HCT116 (cell line): ENCODE data around the gene SLC25A21. TPM values are rescaled to one million over a fixed set of nuclear protein-coding genes. Genes with fewer than 3 reads are reported as not detected.

Experiments used
- ATAC-seq: fragments of 200-7000 bp; cut with Tn5 transposase; 2 replicates; pipeline ENCODE4 v1.9.1; 2020; ENCODE audit warnings: mild to moderate bottlenecking, moderate library complexity
- BruUV-seq: library from RNA; stranded (reverse); fragments of 400-500 nt; replicated peaks from 2 replicates; lab custom pipeline; 2021; lab: Mats Ljungman, UMichigan
- CTCF ChIA-PET: fragments of 300-600 bp; sonication (Branson Sonifier 250); formaldehyde crosslinking; loops from one replicate; lab custom pipeline; 2021; ENCODE audit warnings: antibody characterized with exemption; lab: Charles Lee
- POLR2A ChIA-PET: fragments of 300-600, 350-600 bp; sonication (Branson Sonifier 250); formaldehyde crosslinking; loops from one replicate; lab custom pipeline; 2021; ENCODE audit warnings: antibody characterized with exemption; lab: Charles Lee
- RAD21 ChIA-PET, 2 experiments: fragments of 300-600 bp; sonication (Branson Sonifier 250); formaldehyde crosslinking; loops; one replicate each; lab custom pipeline; 2023; ENCODE audit warnings: low total read pairs in 2 of 2; ENCODE audit not compliant: uncharacterized antibody in 2 of 2, unreplicated experiment in 2 of 2, low non-redundant PET in 1 of 2; lab: Charles Lee
- DNase-seq: peaks from one replicate; pipeline ENCODE4 v3.0.0-alpha.2; 2010; ENCODE audit warnings: low read depth, low spot score
- H2AFZ ChIP-seq: fragments of 200-600 bp; shearing (Covaris generic), sonication (generic); 2 replicates; pipeline ENCODE4 v1.6.1; 2017; ENCODE audit warnings: low read depth, mixed run types, mixed read lengths, antibody characterized with exemption, low read length; ENCODE audit not compliant: poor library complexity, severe bottlenecking
- H3K27ac ChIP-seq: 2 replicates; pipeline ENCODE4 v1.5.1; 2012; ENCODE audit warnings: low read depth, low read length
- H3K27me3 ChIP-seq: fragments of 200-600 bp; sonication (generic); 2 replicates; pipeline ENCODE4 v1.6.1; 2016; ENCODE audit warnings: mixed run types, low read length, mixed read lengths; ENCODE audit not compliant: insufficient read depth
- H3K36me3 ChIP-seq, 2 experiments: fragments of 200-500 bp in 1 of 2; fragments of 200-600 bp in 1 of 2; sonication (Bioruptor generic) in 1 of 2; sonication (generic) in 1 of 2; 2 replicates each; pipeline versions ENCODE4 v1.5.1 to v1.6.1; 2014 to 2016; ENCODE audit warnings: low read length in 2 of 2, inconsistent platforms in 1 of 2, mixed read lengths in 1 of 2, mixed run types in 1 of 2; ENCODE audit not compliant: insufficient read depth in 2 of 2, control insufficient read depth in 1 of 2
- H3K4me1 ChIP-seq, 2 experiments: fragments of 200-600 bp in 1 of 2; sonication (generic) in 1 of 2; 2 replicates each; pipeline versions ENCODE4 v1.5.1 to v1.6.1; 2012 to 2017; ENCODE audit warnings: low read length in 2 of 2, inconsistent platforms in 1 of 2, mild to moderate bottlenecking in 1 of 2, mixed read lengths in 1 of 2, mixed run types in 1 of 2, moderate library complexity in 1 of 2; ENCODE audit not compliant: insufficient read depth in 2 of 2, control insufficient read depth in 1 of 2
- H3K4me2 ChIP-seq: fragments of 200-600 bp; sonication (generic); 2 replicates; pipeline ENCODE4 v1.6.1; 2017; ENCODE audit warnings: mixed run types, low read length, mixed read lengths
- H3K4me3 ChIP-seq, 2 experiments: fragments of 200-600 bp in 1 of 2; sonication (generic) in 1 of 2; replicated peaks in 1 of 2; 2 replicates each; pipeline ENCODE4 v1.5.1; 2011 to 2016; ENCODE audit warnings: low read length in 2 of 2, control low read depth in 1 of 2, low read depth in 1 of 2, mild to moderate bottlenecking in 1 of 2, mixed read lengths in 1 of 2, mixed run types in 1 of 2
- H3K79me2 ChIP-seq: fragments of 200-600 bp; sonication (generic); 2 replicates; pipeline ENCODE4 v1.6.1; 2017; ENCODE audit warnings: mild to moderate bottlenecking, mixed run types, low read length, moderate library complexity, mixed read lengths; ENCODE audit not compliant: insufficient read depth
- H3K9ac ChIP-seq: fragments of 200-600 bp; sonication (generic); 2 replicates; pipeline ENCODE4 v1.6.1; 2016; ENCODE audit warnings: low read length, mixed read lengths
- H3K9me2 ChIP-seq: fragments of 200-600 bp; sonication (generic), shearing (Covaris generic); 2 replicates; pipeline ENCODE4 v1.6.1; 2017; ENCODE audit warnings: mixed run types, mild to moderate bottlenecking, moderate library complexity; ENCODE audit not compliant: insufficient read depth
- H3K9me3 ChIP-seq, 2 experiments: fragments of 200-500 bp in 1 of 2; fragments of 200-600 bp in 1 of 2; sonication (Bioruptor generic) in 1 of 2; sonication (generic) in 1 of 2; 2 replicates each; pipeline ENCODE4 v1.6.1; 2014 to 2017; ENCODE audit warnings: low read length in 2 of 2, mixed read lengths in 2 of 2, inconsistent platforms in 1 of 2, low read depth in 1 of 2, mild to moderate bottlenecking in 1 of 2, mixed run types in 1 of 2, moderate library complexity in 1 of 2; ENCODE audit not compliant: control insufficient read depth in 1 of 2, insufficient read depth in 1 of 2
- H4K20me1 ChIP-seq: fragments of 200-600 bp; sonication (generic), shearing (Covaris generic); 2 replicates; pipeline ENCODE4 v1.6.1; 2017; ENCODE audit warnings: mixed run types, mild to moderate bottlenecking, moderate library complexity; ENCODE audit not compliant: insufficient read depth
- CBX3 ChIP-seq: IDR thresholded peaks from 2 replicates; pipeline ENCODE4 v1.6.1; 2012; ENCODE audit warnings: low read depth
- CEBPB ChIP-seq: IDR thresholded peaks from 2 replicates; pipeline ENCODE4 v1.6.1; 2012; ENCODE audit warnings: low read depth
- EGR1 ChIP-seq: IDR thresholded peaks from 2 replicates; pipeline ENCODE4 v1.6.1; 2012; ENCODE audit warnings: low read depth
- ELF1 ChIP-seq: IDR thresholded peaks from 2 replicates; pipeline ENCODE4 v1.6.1; 2012; ENCODE audit warnings: low read depth, borderline replicate concordance
- EZH2 ChIP-seq: fragments of 200-600 bp; sonication (generic); IDR thresholded peaks from 2 replicates; pipeline ENCODE4 v1.6.1; 2017; ENCODE audit warnings: antibody characterized with exemption, mixed run types
- EZH2phosphoT487 ChIP-seq: fragments of 200-600 bp; IDR thresholded peaks from 2 replicates; pipeline ENCODE4 v1.6.1; 2018; ENCODE audit warnings: antibody characterized with exemption, borderline replicate concordance
- FOSL1 ChIP-seq: IDR thresholded peaks from 2 replicates; pipeline ENCODE4 v1.6.1; 2012; ENCODE audit warnings: low read depth
- JUND ChIP-seq: IDR thresholded peaks from 2 replicates; pipeline ENCODE4 v1.6.1; 2012
- POLR2A ChIP-seq: IDR thresholded peaks from 2 replicates; pipeline ENCODE4 v1.7.0; 2011; ENCODE audit warnings: borderline replicate concordance; ENCODE audit not compliant: insufficient read depth, insufficient read length; ENCODE audit errors: extremely low read depth
- POLR2AphosphoS5 ChIP-seq: IDR thresholded peaks from 2 replicates; pipeline ENCODE4 v1.6.1; 2011; ENCODE audit warnings: mild to moderate bottlenecking, low read depth, low read length, moderate library complexity
- RAD21 ChIP-seq: IDR thresholded peaks from 2 replicates; pipeline ENCODE4 v1.6.1; 2012; ENCODE audit warnings: low read depth, mild to moderate bottlenecking
- SIN3A ChIP-seq: IDR thresholded peaks from 2 replicates; pipeline ENCODE4 v1.6.1; 2012; ENCODE audit warnings: low read depth
- SP1 ChIP-seq: IDR thresholded peaks from 2 replicates; pipeline ENCODE4 v1.6.1; 2012; ENCODE audit warnings: low read depth
- SRF ChIP-seq: IDR thresholded peaks from 2 replicates; pipeline ENCODE4 v1.6.1; 2012; ENCODE audit warnings: low read depth
- YY1 ChIP-seq: IDR thresholded peaks from 2 replicates; pipeline ENCODE4 v1.6.1; 2011; ENCODE audit warnings: low read length, low read depth, moderate library complexity, mild to moderate bottlenecking; ENCODE audit not compliant: insufficient replicate concordance; ENCODE audit errors: extremely low read depth
- ZFX ChIP-seq: fragments of 450-650 bp; IDR thresholded peaks from 2 replicates; pipeline ENCODE4 v1.6.1; 2017
- intact Hi-C: fragments of 100-400 bp; cut with micrococcal nuclease; formaldehyde crosslinking; loops from 2 replicates; pipeline ENCODE4 v1.10.0; 2022
- total RNA-seq: library from RNA; stranded (reverse); gene quantifications from one replicate; pipeline ENCODE4 v1.2.1, GENCODE V29; 2021; ENCODE audit not compliant: unreplicated experiment
- TF ChIP-seq, protein P1 (sequence below), 3 experiments: fragments of 200-600 bp in 1 of 3; sonication (generic) in 1 of 3; IDR thresholded peaks in 2 of 3; conservative IDR thresholded peaks in 1 of 3; 2 replicates each; pipeline ENCODE4 v1.5.1; 2012 to 2017; ENCODE audit warnings: low read depth in 2 of 3, low read length in 2 of 3, antibody characterized with exemption in 1 of 3, borderline replicate concordance in 1 of 3, control low read depth in 1 of 3, mild to moderate bottlenecking in 1 of 3, mixed read lengths in 1 of 3, mixed run types in 1 of 3, moderate library complexity in 1 of 3; ENCODE audit not compliant: insufficient read depth in 1 of 3
- TF ChIP-seq, protein P2 (sequence below): IDR thresholded peaks from 2 replicates; pipeline ENCODE4 v1.6.1; 2012
- TF ChIP-seq, protein P3 (sequence below): IDR thresholded peaks from 2 replicates; pipeline ENCODE4 v1.6.1; 2012; ENCODE audit warnings: low read depth
- TF ChIP-seq, protein P4 (sequence below): IDR thresholded peaks from 2 replicates; pipeline ENCODE4 v1.6.1; 2012

The SLC25A21 gene
- total RNA-seq, 1 experiment from 2014 or later: 3.5 TPM

DNA sequence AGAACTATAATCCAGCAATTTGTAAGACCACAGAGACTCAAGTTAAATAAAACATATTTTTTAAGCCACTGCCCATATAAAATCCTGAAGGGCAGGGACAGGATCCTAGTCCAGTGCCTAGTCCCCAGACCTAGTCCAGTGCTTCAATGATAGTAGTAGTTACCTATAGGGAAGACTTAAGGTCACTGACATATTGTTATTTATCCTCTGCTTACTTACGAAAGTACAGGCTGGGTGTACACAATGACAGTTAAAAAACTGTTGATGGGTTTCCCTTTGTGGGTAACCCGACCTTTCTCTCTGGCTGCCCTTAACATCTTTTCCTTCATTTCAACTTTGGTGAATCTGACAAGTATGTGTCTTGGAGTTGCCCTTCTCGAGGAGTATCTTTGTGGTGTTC, 192.5 kb downstream of the SLC25A21 start:
- no peak overlapping the region for H2AFZ ChIP-seq
- intact Hi-C loops: no loop called here
- H3K27ac ChIP-seq: no peak overlapping the region
- H4K20me1 ChIP-seq: no peaks in the 10 kb centered on the region
- RAD21 ChIA-PET: no interaction called here
- no peak overlapping the region for H3K4me3 ChIP-seq
- H3K9me3 ChIP-seq: no peaks in the 10 kb centered on the region
- CTCF ChIA-PET: no interaction called here
- POLR2A ChIA-PET: no interaction called here
- no peak overlapping the region for H3K9ac ChIP-seq
- H3K4me1 ChIP-seq: peaks cover 5 to 29% of the 10 kb centered on the region in 2 experiments
- H3K4me2 ChIP-seq: no peak overlapping the region
- TF ChIP-seq SIN3A: no peak
- TF ChIP-seq POLR2A: no peak
- TF ChIP-seq, protein P1, sequence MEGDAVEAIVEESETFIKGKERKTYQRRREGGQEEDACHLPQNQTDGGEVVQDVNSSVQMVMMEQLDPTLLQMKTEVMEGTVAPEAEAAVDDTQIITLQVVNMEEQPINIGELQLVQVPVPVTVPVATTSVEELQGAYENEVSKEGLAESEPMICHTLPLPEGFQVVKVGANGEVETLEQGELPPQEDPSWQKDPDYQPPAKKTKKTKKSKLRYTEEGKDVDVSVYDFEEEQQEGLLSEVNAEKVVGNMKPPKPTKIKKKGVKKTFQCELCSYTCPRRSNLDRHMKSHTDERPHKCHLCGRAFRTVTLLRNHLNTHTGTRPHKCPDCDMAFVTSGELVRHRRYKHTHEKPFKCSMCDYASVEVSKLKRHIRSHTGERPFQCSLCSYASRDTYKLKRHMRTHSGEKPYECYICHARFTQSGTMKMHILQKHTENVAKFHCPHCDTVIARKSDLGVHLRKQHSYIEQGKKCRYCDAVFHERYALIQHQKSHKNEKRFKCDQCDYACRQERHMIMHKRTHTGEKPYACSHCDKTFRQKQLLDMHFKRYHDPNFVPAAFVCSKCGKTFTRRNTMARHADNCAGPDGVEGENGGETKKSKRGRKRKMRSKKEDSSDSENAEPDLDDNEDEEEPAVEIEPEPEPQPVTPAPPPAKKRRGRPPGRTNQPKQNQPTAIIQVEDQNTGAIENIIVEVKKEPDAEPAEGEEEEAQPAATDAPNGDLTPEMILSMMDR (IDR thresholded peaks at IDR 0.05 in 2 of 3, conservative IDR thresholded peaks at IDR 0.05 in 1 of 3; ENCODE audit: borderline replicate concordance in 1 of 3, insufficient read depth in 1 of 3, low read depth in 2 of 3, low read length in 2 of 3): no peak
- no peak for TF ChIP-seq JUND
- TF ChIP-seq, protein P2, sequence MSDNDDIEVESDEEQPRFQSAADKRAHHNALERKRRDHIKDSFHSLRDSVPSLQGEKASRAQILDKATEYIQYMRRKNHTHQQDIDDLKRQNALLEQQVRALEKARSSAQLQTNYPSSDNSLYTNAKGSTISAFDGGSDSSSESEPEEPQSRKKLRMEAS: no peak
- TF ChIP-seq EZH2: no peak
- no peak for TF ChIP-seq ZFX
- no peak for TF ChIP-seq CBX3
- no peak for TF ChIP-seq FOSL1
- TF ChIP-seq, protein P3, sequence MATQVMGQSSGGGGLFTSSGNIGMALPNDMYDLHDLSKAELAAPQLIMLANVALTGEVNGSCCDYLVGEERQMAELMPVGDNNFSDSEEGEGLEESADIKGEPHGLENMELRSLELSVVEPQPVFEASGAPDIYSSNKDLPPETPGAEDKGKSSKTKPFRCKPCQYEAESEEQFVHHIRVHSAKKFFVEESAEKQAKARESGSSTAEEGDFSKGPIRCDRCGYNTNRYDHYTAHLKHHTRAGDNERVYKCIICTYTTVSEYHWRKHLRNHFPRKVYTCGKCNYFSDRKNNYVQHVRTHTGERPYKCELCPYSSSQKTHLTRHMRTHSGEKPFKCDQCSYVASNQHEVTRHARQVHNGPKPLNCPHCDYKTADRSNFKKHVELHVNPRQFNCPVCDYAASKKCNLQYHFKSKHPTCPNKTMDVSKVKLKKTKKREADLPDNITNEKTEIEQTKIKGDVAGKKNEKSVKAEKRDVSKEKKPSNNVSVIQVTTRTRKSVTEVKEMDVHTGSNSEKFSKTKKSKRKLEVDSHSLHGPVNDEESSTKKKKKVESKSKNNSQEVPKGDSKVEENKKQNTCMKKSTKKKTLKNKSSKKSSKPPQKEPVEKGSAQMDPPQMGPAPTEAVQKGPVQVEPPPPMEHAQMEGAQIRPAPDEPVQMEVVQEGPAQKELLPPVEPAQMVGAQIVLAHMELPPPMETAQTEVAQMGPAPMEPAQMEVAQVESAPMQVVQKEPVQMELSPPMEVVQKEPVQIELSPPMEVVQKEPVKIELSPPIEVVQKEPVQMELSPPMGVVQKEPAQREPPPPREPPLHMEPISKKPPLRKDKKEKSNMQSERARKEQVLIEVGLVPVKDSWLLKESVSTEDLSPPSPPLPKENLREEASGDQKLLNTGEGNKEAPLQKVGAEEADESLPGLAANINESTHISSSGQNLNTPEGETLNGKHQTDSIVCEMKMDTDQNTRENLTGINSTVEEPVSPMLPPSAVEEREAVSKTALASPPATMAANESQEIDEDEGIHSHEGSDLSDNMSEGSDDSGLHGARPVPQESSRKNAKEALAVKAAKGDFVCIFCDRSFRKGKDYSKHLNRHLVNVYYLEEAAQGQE: no peak
- no peak for TF ChIP-seq ELF1
- TF ChIP-seq, protein P4, sequence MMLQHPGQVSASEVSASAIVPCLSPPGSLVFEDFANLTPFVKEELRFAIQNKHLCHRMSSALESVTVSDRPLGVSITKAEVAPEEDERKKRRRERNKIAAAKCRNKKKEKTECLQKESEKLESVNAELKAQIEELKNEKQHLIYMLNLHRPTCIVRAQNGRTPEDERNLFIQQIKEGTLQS: no peak
- no peak for TF ChIP-seq SRF
- TF ChIP-seq EZH2phosphoT487: no peak
- no peak for TF ChIP-seq POLR2AphosphoS5
- no peak for TF ChIP-seq YY1
- TF ChIP-seq EGR1: no peak
- no peak for TF ChIP-seq RAD21
- TF ChIP-seq CEBPB: no peak
- TF ChIP-seq SP1: no peak
- no peak for DNase-seq
- no peaks in the 10 kb centered on the region for H3K36me3 ChIP-seq
- no TSS peak for BruUV-seq
- no peak for ATAC-seq
- no peaks in the 10 kb centered on the region for H3K79me2 ChIP-seq
- H3K27me3 ChIP-seq: no peaks in the 10 kb centered on the region
- H3K9me2 ChIP-seq: no peaks in the 10 kb centered on the region
